Ureter (tissue), 1 donor: ENCODE measurements around the gene TUBB4B. TPM values are rescaled to one million over a fixed set of nuclear protein-coding genes. Genes with fewer than 3 reads are reported as not detected.

Experiments
- DNase-seq: peaks from one replicate; pipeline ENCODE4 v3.0.0-alpha.2; 2020; ENCODE audit warnings: low spot score
- total RNA-seq: library from RNA; stranded (reverse); gene quantifications from one replicate; pipeline ENCODE4 v1.2.4, GENCODE V29; 2023
- donor health status: DM: yes; HTN: yes; CAD: no.

Gene TUBB4B
- total RNA-seq, 1 donor from 2014 or later, result 351 TPM

DNA sequence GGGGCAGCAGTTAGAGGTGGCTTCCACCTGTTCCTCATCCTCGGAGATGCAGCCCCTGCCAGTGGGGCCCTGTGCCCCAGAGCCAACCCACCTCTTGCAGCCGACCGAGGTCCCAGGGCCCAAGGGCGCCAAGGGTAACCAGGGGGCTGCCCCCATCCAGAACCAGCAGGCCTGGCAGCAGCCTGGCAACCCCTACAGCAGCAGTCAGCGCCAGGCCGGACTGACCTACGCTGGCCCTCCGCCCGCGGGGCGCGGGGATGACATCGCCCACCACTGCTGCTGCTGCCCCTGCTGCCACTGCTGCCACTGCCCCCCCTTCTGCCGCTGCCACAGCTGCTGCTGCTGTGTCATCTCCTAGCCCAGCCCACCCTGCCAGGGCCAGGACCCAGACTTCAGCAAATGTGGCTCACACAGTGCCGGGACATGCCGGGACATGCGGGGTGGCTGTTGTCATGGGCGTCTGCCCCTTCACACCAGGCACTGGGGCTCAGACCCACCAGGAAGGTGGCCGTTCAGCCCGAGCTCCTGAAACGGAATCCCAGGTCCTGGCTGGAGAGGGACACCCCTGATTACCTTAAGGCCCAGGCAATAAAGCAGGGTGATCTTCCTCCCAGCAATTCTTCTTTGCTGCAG, 15.3 kb upstream of the TUBB4B start:
- DNase-seq, result no peak

- no peak for DNase-seq
Observed at GRCh38 chr9:137226338-137227053, 14.6 kb upstream of the TUBB4B start.

DNA sequence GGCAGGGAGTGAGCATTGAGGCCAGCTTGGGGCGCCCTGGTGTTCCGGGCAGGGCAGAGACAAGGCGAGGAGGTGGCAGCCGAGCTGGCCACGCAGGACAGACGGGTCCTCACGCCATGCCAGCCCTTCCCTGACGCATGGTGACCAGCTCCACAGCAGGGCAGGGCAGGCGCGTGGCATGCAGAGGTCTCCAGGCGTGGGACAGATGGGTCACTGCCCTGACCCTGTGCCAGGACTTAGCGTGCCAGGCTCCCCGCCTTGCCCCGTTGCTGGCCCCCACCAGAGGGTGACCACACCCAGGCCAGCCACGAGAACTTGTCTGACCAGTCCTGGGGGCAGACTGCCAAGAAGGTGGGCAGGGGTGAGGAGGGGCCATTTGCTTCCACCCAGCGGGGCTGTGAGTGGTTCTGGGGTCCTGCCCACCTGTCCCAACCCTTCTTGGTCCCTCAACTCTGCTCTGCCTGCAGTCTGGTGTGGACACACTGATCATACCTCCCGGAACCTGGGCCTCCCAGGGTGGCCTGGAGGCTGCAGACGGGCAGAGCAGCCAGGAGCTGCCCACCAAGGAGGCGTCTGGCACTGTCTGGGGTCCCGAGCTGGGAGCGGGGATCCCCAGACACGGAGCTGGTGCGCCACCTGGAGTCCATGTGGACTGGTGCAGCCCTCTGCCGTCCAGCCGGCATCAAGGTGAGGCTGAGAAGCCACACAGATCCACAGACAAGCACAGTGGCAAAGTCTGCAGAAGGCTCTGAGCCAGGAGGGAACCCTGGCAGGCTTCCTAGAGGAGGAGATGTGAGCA, 13.8 kb upstream of the TUBB4B start, which contains the start of gene RNF224:
TSS of gene RNF224 (plus strand) at position 449 of the 799 bp plus-strand sequence. CDS start 834 bp downstream, outside the sequence.
- peak; percentile 79 for DNase-seq

GRCh38 chr9:137227853-137228505, 13.1 kb upstream of the TUBB4B start:
- no peak for DNase-seq

DNA sequence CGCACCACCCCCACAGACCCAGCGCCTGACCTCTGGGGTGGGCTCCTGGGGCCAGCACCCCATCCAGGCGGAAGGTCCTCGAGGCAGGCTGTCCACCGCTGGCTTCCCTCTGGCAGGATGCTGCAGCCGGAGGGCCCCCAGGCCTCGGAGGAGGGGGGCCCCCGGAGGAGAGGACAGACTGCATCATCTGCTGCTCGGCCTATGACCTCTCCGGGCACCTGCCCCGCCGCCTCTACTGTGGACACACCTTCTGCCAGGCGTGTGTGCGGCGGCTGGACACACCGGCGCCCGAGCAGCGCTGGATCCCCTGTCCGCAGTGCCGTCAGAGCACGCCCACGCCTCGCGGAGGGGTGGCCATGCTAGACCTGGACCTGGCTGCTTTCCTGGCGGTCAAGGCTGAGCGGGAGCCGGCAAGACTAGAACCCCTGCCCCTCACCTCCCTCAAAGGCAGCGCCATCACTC, 12.6 kb upstream of the TUBB4B start:
- no peak for DNase-seq

- DNase-seq, result no peak
Observed at GRCh38 chr9:137228968-137229896, 11.9 kb upstream of the TUBB4B start.

DNA sequence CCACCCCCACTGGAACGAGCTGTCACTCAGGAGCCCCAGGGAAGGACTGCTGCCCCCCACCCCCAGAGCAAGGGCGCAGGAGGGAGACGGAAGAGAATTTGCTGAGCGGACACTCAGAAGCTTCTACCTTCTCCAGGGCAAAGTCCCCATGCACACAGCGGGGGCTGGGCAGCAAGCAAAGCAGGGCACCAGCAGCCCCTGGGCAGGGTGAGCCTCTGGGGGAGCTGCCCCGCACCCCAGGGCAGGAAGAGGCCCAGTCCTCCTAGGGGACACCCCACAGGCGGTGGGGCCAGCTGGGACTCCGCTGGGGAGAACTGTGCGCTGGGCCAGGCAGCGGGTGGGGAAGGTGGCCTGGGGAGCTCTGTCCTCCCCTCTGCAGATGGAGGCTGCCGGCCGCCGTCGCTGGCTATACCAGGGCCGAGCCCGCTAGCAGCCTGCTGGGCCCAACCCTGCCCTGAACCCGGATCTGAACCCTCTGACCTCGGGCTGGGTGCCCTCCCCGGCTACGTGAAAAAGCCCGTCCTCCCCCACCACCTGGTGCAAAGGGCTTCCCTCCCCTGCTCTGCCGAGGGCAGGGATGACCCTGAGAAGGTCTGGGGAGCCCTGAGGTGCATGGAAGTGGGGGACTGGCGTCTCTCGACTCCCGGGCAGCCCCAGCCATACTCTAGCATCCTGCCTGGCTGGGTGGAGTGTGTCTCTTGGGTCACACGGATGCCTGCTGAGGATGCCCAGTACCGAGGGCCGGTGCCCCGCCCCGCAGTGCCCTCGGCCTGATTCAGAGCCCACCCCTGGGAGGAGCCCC, 11.0 kb upstream of the TUBB4B start:
- DNase-seq, result no peak

- DNase-seq, result no peak
Observed at GRCh38 chr9:137230705-137231371, 10.2 kb upstream of the TUBB4B start, which contains the start of gene SLC34A3. TSS of gene SLC34A3 (plus strand) at chr9:137230901. CDS start at chr9:137231703, 802 bp downstream.

GRCh38 chr9:137231372-137232039, 9.6 kb upstream of the TUBB4B start:
- no peak for DNase-seq

DNA sequence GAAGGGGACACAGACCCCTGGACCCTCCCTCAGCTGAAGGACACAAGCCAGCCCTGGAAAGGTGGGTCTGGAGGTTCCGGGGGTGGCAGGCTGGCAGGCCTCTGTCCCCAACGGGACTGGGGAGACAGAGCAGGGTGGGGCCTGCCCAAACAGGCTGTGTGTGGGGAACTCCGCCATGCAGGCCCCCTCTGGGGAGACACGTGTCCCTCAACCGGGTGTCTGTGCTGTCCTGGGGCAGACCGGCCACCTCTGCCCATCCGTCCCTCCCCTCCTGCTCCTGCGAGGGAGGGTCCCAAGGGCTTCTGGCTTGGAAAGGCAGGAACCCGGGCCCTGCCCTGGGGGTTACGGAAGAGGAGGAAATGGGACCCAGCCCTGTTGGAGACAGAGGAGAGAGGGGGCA, 9.0 kb upstream of the TUBB4B start:
- no peak for DNase-seq

DNA sequence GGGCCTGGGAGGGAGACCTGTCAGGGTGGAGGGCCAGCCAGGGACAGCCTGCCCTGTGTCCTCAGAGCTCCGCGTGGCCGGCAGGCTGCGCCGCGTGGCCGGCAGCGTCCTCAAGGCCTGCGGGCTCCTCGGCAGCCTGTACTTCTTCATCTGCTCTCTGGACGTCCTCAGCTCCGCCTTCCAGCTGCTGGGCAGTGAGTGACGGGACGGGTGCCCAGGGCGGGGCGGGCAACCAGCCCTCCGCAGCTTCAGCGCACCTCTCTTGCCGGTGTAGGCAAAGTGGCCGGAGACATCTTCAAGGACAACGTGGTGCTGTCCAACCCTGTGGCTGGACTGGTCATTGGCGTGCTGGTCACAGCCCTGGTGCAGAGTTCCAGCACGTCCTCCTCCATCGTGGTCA, 8.6 kb upstream of the TUBB4B start:
- DNase-seq, result no peak

- DNase-seq, result no peak
Observed at GRCh38 chr9:137233143-137233980, 7.7 kb upstream of the TUBB4B start.

DNA sequence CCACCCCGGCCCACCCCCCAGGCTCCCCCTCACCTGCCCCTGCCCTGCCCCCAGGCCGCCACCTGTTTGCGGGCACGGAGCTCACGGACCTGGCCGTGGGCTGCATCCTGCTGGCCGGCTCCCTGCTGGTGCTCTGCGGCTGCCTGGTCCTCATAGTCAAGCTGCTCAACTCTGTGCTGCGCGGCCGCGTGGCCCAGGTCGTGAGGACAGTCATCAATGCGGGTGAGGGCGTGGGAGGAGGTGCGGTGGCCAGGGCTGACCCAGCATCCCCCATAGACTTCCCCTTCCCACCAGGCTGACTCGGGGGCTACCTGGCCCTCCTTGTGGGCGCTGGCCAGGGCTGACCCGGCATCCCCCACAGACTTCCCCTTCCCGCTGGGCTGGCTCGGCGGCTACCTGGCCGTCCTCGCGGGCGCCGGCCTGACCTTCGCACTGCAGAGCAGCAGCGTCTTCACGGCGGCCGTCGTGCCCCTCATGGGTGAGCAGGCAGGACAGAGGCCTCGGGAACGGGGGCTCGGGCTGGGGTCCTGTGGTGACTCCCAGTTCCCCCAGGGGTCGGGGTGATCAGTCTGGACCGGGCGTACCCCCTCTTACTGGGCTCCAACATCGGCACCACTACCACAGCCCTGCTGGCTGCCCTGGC, 6.9 kb upstream of the TUBB4B start:
- DNase-seq, result no peak

DNA sequence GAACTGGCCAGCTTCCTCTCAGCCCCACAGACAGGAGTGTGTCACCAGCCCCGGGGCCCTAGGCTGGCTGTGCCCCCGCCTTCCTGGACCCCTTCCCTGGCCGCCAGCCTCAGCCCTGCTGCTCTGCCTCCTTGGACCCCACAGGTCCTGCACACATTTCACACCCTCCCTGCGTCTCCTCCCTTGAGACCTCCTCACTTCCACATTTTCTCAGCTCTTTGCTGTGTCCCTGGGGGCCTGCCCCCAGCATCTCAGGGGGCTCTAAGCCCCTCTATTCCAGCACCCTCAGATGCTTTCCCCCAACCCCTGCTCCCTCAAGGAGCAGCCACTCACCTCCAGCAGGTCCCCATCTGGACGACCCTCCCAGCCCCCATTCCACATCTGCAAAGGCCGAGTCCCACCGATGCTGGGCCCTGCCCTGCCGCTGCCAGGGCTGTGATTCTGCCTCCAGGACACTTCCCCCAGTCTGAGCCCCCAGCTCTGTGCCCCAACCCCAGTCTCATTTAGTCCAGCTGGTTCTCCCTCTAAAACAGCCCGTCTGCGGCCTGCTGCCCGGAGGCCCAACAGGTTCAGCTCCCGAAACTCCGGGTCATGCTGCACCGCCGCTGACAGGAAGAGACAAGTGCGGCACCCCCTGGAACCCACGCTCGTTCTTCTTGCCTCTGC, 6.2 kb upstream of the TUBB4B start:
- DNase-seq, result no peak

DNA sequence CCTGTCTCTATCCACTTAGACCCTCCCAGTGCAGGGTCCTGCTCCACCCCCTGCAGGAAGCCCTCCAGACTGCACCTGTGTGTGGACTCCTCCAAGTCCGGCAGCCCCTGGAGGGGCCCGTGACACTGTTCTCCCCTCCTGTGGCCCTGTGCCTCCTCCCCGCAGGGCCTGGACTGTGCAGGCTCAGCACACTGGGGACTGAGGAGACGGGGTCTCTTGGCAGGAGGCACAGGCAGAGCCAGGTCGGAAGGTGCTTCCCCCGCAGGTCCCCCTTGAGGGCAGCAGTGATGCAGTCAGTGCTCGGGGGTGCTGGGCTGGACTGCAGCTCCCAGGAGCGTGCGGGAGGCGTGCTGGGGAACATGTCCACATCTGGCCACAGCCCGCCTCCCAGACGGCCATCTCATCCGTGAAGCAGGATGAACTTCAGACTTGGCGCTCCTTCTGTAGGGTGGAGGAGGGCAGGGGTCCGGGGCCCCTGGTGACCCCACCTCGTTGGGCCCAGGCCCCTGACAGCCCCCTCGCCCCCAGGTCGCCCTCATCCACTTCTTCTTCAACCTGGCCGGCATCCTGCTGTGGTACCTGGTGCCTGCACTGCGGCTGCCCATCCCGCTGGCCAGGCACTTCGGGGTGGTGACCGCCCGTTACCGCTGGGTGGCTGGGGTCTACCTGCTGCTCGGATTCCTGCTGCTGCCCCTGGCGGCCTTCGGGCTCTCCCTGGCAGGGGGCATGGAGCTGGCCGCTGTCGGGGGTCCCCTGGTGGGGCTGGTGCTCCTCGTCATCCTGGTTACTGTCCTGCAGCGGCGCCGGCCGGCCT, 5.5 kb upstream of the TUBB4B start:
- no peak for DNase-seq
